ENCODE measurements around the gene MCAM. TPM values are rescaled to one million over a fixed set of nuclear protein-coding genes. Genes with fewer than 3 reads are reported as not detected.

Gene MCAM
- total RNA-seq, 1 donor from 2014 or later = 2.5 TPM

GRCh38 chr11:119314726-119315125 is 2.2 kb downstream of the MCAM start:
- intact Hi-C loops (cut with micrococcal nuclease) = no loop called here

GRCh38 chr11:119310682-119311052 is 6.3 kb downstream of the MCAM start:
- intact Hi-C loops (cut with micrococcal nuclease) = no loop called here

GRCh38 chr11:119309953-119310681 is 6.8 kb downstream of the MCAM start:
- intact Hi-C loops (cut with micrococcal nuclease) = no loop called here

GRCh38 chr11:119309411-119309810 is 7.5 kb downstream of the MCAM start:
- intact Hi-C loops (cut with micrococcal nuclease) = no loop called here

GRCh38 chr11:119307974-119308373 is 9.0 kb downstream of the MCAM start:
- intact Hi-C loops (cut with micrococcal nuclease) = no loop called here

GRCh38 chr11:119307219-119307618 is 9.7 kb downstream of the MCAM start:
- intact Hi-C loops (cut with micrococcal nuclease) = no loop called here

GRCh38 chr11:119306373-119306890 is 10.5 kb downstream of the MCAM start:
- intact Hi-C loops (cut with micrococcal nuclease) = no loop called here

- intact Hi-C loops (cut with micrococcal nuclease) = no loop called here
Measured at GRCh38 chr11:119305556-119306372, 11.2 kb downstream of the MCAM start.

- intact Hi-C loops (cut with micrococcal nuclease) = no loop called here
Measured at GRCh38 chr11:119303227-119303718, 13.7 kb downstream of the MCAM start.

GRCh38 chr11:119300198-119300964 is 16.5 kb downstream of the MCAM start:
- intact Hi-C loops (cut with micrococcal nuclease) = no loop called here

GRCh38 chr11:119299416-119299815 is 17.5 kb downstream of the MCAM start:
- intact Hi-C loops (cut with micrococcal nuclease) = no loop called here

- intact Hi-C loops (cut with micrococcal nuclease) = no loop called here
Measured at GRCh38 chr11:119298726-119299125, 18.2 kb downstream of the MCAM start.

GRCh38 chr11:119297938-119298337 is 19.0 kb downstream of the MCAM start:
- intact Hi-C loops (cut with micrococcal nuclease) = no loop called here

- intact Hi-C loops (cut with micrococcal nuclease) = no loop called here
Measured at GRCh38 chr11:119295178-119295577, 21.8 kb downstream of the MCAM start.

- intact Hi-C loops (cut with micrococcal nuclease) = no loop called here
Measured at GRCh38 chr11:119293461-119293860, 23.5 kb downstream of the MCAM start.

GRCh38 chr11:119290894-119291497 is 25.9 kb downstream of the MCAM start:
- intact Hi-C loops (cut with micrococcal nuclease) = no loop called here

- intact Hi-C loops (cut with micrococcal nuclease) = no loop called here
Measured at GRCh38 chr11:119288219-119288618, 28.7 kb downstream of the MCAM start.

GRCh38 chr11:119285431-119285830 is 31.5 kb downstream of the MCAM start:
- intact Hi-C loops (cut with micrococcal nuclease) = loop anchor here (2.0 kb wide), 1 partner anchor 23 kb away; no protein-coding TSS in a partner anchor

GRCh38 chr11:119284344-119285157 is 32.4 kb downstream of the MCAM start:
- intact Hi-C loops (cut with micrococcal nuclease) = loop anchor here (1.0 to 5.0 kb wide), 3 partner anchors 22 to 217 kb away; partner anchors contain the start of gene VPS11

GRCh38 chr11:119282495-119282894 is 34.4 kb downstream of the MCAM start:
- intact Hi-C loops (cut with micrococcal nuclease) = loop anchor here (5.0 kb wide), 1 partner anchor 215 kb away; the partner anchor contains the start of gene VPS11
